Heart right ventricle (tissue), 16 donors: ENCODE results near the gene GFER. TPM values are rescaled to one million over a fixed set of nuclear protein-coding genes. Genes with fewer than 3 reads are reported as not detected.

Experiments
- ATAC-seq, 8 donors: fragments of 200-7000 bp; cut with Tn5 transposase; one replicate each; pipeline ENCODE4 v1.9.1; 2020; ENCODE audit warnings: mild to moderate bottlenecking in 8 of 8, moderate library complexity in 8 of 8, moderate number of reproducible peaks in 1 of 8
- DNase-seq, 2 donors: peaks; one replicate each; pipeline ENCODE4 v3.0.0-alpha.2; 2020
- H3K27ac ChIP-seq, 10 donors: fragments of 200-600 bp; sonication (generic) in 2 of 10; one replicate each; pipeline versions ENCODE4 v1.5.0 to v1.8.0; 2020 to 2022; ENCODE audit warnings: mild to moderate bottlenecking in 3 of 10
- H3K27me3 ChIP-seq, 7 donors: fragments of 200-600 bp; one replicate each; pipeline ENCODE4 v1.8.0; 2021 to 2022; ENCODE audit warnings: mild to moderate bottlenecking in 2 of 7
- H3K36me3 ChIP-seq, 9 donors: fragments of 200-600 bp; sonication (generic) in 1 of 9; one replicate each; pipeline versions ENCODE4 v1.5.0 to v1.8.0; 2020 to 2022; ENCODE audit warnings: mild to moderate bottlenecking in 2 of 9
- H3K4me1 ChIP-seq, 9 donors: fragments of 200-600 bp; sonication (generic) in 1 of 9; one replicate each; pipeline versions ENCODE4 v1.5.0 to v1.8.0; 2020 to 2022; ENCODE audit warnings: mild to moderate bottlenecking in 4 of 9
- H3K4me3 ChIP-seq, 10 donors: fragments of 200-600 bp; sonication (generic) in 2 of 10; one replicate each; pipeline versions ENCODE4 v1.5.0 to v1.8.0; 2020 to 2022; ENCODE audit warnings: mild to moderate bottlenecking in 7 of 10, moderate library complexity in 2 of 10
- H3K9me3 ChIP-seq, 11 donors: fragments of 200-600 bp in 10 of 11; sonication (generic) in 2 of 11; one replicate each; pipeline versions ENCODE4 v1.5.0 to v1.8.0; 2013 to 2022; ENCODE audit warnings: mild to moderate bottlenecking in 2 of 11, control low read depth in 1 of 11, moderate library complexity in 1 of 11
- WGBS, 2 donors: extraction: QIAGEN DNeasy Blood & Tissue Kit; methylation state at CpG; one replicate each; pipeline ENCODE4 v1.1.7; 2013; ENCODE audit warnings: inconsistent platforms in 1 of 2; 5-methylcytosine and 5-hydroxymethylcytosine counted together
- intact Hi-C, 10 donors: fragments of 100-400 bp; cut with DNase I; formaldehyde crosslinking; loops; one replicate each; pipeline versions ENCODE4 v1.11.1 to v1.14.2; 2022
- polyA plus RNA-seq, 2 donors: library from polyadenylated mRNA; stranded (reverse); fragments of 200-250 nt; gene quantifications; one replicate each; pipeline ENCODE4 v1.2.3, GENCODE V29; 2013
- total RNA-seq, 10 donors: library from RNA; stranded (reverse); fragmentation: NEBNext Ultra II Directional in 3 of 10; extraction: Animal tissue kit (Norgen Biotek cat#: 25700) in 3 of 10; gene quantifications; one replicate each; pipeline versions ENCODE4 v1.2.1 to v1.2.4, GENCODE V29; 2021 to 2023
- TF ChIP-seq, protein P1 (sequence below), 9 donors: fragments of 200-600 bp; sonication (generic) in 2 of 9; IDR thresholded peaks; one replicate each; pipeline versions ENCODE4 v1.5.0 to v1.8.0; 2021 to 2022; ENCODE audit warnings: antibody characterized with exemption in 9 of 9, mild to moderate bottlenecking in 5 of 9, moderate library complexity in 1 of 9
- donor health status: Arrhythmogenic right ventricular cardiomyopathy.
- donor health status: ischemic (EF 13 %, LVEDD 7.1; RV severe dilation, severe dysfunction).
- donor health status: healthy with polysubstance abuse.
- donor health status: DM: no; HTN: yes; CAD: no.
- donor health status: DM: no; HTN: no; CAD: no.
- donor health status: ischemic (EF 25% LVEDD 6.9; RV normal size, moderate dysfunction).
- donor health status: ischemic (EF 25% LVEDD 5.7; RV mildly dilated, moderate dysfunction).
- donor health status: healthy.
- donor health status: DM: yes; HTN: yes; CAD: no.
- donor health status: Ischemic cardiomyopathy.
- donor health status: ischemic (EF 35%, LVEDD 5.7; RV mildly dilated, moderate dysfunction).
- donor health status: nonischemic (EF 11% LVEDD 7.7; RV severe dilation, severe dysfunction).
- donor health status: DM: yes; HTN: yes; CAD: no.
- donor health status: PGD.
- donor health status: ischemic (EF 29% LVEDD 5.4; RV normal size, mild dysfunction).
- donor health status: nonischemic (EF 23%, LVEDD 6.1; RV moderate dilation, normal function).

The GFER gene
- total and polyA plus RNA-seq, 12 donors = 14.7 to 65.6 (median 24.8) TPM

- Histone ChIP-seq H3K4me3 (peak overlapping the region in 6 of 10 donors; percentile 9 to 34 (median 22)), H3K4me1 (peaks cover 34 to 59% (median 47%) of the 10 kb centered on the region in 9 donors), H3K27ac (peak overlapping the region in 4 of 10 donors; percentile 34 to 59 (median 40)), H3K9me3 (no peaks in the 10 kb centered on the region), H3K27me3 (no peaks in the 10 kb centered on the region), H3K36me3 (peaks cover 16 to 60% (median 42%) of the 10 kb centered on the region in 9 donors)
- TF ChIP-seq, protein P1, sequence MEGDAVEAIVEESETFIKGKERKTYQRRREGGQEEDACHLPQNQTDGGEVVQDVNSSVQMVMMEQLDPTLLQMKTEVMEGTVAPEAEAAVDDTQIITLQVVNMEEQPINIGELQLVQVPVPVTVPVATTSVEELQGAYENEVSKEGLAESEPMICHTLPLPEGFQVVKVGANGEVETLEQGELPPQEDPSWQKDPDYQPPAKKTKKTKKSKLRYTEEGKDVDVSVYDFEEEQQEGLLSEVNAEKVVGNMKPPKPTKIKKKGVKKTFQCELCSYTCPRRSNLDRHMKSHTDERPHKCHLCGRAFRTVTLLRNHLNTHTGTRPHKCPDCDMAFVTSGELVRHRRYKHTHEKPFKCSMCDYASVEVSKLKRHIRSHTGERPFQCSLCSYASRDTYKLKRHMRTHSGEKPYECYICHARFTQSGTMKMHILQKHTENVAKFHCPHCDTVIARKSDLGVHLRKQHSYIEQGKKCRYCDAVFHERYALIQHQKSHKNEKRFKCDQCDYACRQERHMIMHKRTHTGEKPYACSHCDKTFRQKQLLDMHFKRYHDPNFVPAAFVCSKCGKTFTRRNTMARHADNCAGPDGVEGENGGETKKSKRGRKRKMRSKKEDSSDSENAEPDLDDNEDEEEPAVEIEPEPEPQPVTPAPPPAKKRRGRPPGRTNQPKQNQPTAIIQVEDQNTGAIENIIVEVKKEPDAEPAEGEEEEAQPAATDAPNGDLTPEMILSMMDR (IDR thresholded peaks at IDR 0.05) = peak; percentile 87 to 98 (median 97)
- peak; percentile 80 to 90 (median 87) for ATAC-seq
- peak; percentile 89 to 90 for DNase-seq
- intact Hi-C loops = loop anchor here in 2 of 10 donors (5.0 to 10.0 kb wide), 2 partner anchors 138 to 141 kb away; partner anchors contain the start of gene RAB26 (in 1 of the 2)
- 28 to 31% methylated on average over 36 of the region's 36 CpGs for WGBS, 2 donors
Measured at GRCh38 chr16:2003827-2004641, 20.0 kb downstream of the GFER start.

DNA sequence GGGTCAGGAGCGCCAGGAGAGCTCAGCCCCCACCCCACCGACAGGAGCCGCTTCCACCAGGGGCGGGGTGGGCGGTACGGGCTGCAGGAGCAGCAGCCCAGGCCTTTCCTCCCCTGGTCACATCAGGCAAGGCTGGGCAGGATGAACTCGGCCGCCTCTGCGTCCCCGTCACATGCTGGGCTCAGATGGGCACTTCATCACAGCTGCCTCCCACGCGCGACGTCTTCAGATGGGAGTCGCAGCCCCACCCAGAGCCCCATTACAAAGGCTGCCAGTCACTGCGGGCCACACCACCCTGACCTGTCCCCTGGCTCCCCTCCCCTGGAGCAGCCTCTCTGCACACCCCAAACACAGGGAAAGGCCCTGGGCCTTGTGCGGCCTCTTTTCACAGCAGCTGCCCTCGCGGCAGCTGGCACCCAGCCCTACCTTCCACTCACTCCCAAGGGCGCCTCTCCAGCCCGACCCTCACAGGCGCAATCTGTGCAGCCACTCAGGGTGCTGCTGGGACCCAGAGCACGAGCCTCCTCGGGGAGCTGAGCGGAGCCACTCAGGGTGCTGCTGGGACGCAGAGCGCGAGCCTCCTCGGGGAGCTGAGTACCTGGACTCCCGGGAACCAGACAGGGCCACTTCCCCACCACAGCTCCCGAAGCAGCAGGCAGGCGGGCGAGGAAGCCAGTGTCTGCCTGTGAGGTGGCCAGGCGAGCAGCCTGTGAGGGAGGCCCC is 21.0 kb downstream of the GFER start:
- Histone ChIP-seq H3K4me1 (peaks cover 34 to 60% (median 47%) of the 10 kb centered on the region in 9 donors), H3K27me3 (no peaks in the 10 kb centered on the region), H3K27ac (no peak overlapping the region), H3K9me3 (no peaks in the 10 kb centered on the region), H3K36me3 (peaks cover 13 to 51% (median 33%) of the 10 kb centered on the region in 9 donors), H3K4me3 (no peak overlapping the region)
- 77 to 86% methylated on average over 34 of the region's 34 CpGs for WGBS, 2 donors
- intact Hi-C loops = loop anchor here in 2 of 10 donors (5.0 to 10.0 kb wide), 2 partner anchors 137 to 140 kb away; partner anchors contain the start of gene RAB26 (in 1 of the 2)
- TF ChIP-seq, protein P1 (IDR thresholded peaks at IDR 0.05) = no peak
- no peak for DNase-seq
- no peak for ATAC-seq

GRCh38 chr16:2005646-2006045 is 21.7 kb downstream of the GFER start:
- H3K4me3 ChIP-seq = no peak overlapping the region
- peaks cover 37 to 67% (median 54%) of the 10 kb centered on the region in 9 donors for H3K4me1 ChIP-seq
- H3K9me3 ChIP-seq = no peaks in the 10 kb centered on the region
- intact Hi-C loops = loop anchor here in 1 of 10 donors (10.0 kb wide), 1 partner anchor 139 kb away; the partner anchor contains the start of gene RAB26
- no peak for ATAC-seq
- TF ChIP-seq, protein P1 (IDR thresholded peaks at IDR 0.05) = peak in 1 of 9 donors; percentile 7
- WGBS, 2 donors = 78 to 84% methylated on average over 21 of the region's 21 CpGs
- peaks cover 13 to 44% (median 26%) of the 10 kb centered on the region in 9 donors for H3K36me3 ChIP-seq
- no peaks in the 10 kb centered on the region for H3K27me3 ChIP-seq
- H3K27ac ChIP-seq = no peak overlapping the region
- DNase-seq = no peak

DNA sequence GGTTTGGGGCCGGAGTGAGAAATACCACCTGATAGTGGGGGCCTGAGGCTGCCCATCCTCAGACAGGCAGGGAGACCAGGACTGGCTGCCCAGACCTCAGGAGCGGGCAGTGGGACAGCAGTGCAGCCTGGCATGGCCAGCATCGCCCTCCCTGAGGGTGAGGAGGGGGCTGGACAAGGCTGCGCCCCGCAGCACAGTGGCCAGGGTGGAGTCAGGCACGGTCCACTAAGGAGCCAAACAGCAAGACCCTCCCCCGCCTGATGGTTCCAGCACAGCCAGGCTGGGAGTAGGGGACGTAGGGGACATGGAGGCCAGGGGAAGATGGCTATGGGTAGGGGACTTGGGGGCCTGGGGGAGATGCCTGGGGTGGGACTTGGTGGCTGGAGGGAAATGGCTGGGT is 22.3 kb downstream of the GFER start:
- no peak overlapping the region for H3K4me3 ChIP-seq
- DNase-seq (no peak), ATAC-seq (no peak)
- no peaks in the 10 kb centered on the region for H3K9me3 ChIP-seq
- TF ChIP-seq, protein P1 (IDR thresholded peaks at IDR 0.05) = no peak
- H3K36me3 ChIP-seq = peaks cover 10 to 37% (median 21%) of the 10 kb centered on the region in 9 donors
- 91 to 92% methylated on average over 8 of the region's 8 CpGs for WGBS, 2 donors
- no peaks in the 10 kb centered on the region for H3K27me3 ChIP-seq
- intact Hi-C loops = loop anchor here in 1 of 10 donors (10.0 kb wide), 1 partner anchor 138 kb away; the partner anchor contains the start of gene RAB26
- peaks cover 37 to 69% (median 55%) of the 10 kb centered on the region in 9 donors for H3K4me1 ChIP-seq
- H3K27ac ChIP-seq = no peak overlapping the region
